ENCODE measurements around the gene POFUT2. TPM values are rescaled to one million over a fixed set of nuclear protein-coding genes. Genes with fewer than 3 reads are reported as not detected.

Gene POFUT2
- polyA plus RNA-seq, 1 donor from 2014 or later, result 25.4 TPM

GRCh38 chr21:45228171-45228641, 59.5 kb downstream of the POFUT2 start:
- H3K36me3 ChIP-seq (ENCODE audit: insufficient read depth, low read length), result no peaks in the 10 kb centered on the region
- no peaks in the 10 kb centered on the region for H3K27me3 ChIP-seq (ENCODE audit: insufficient read depth, low read depth, low read length)
- no peak overlapping the region for H3K27ac ChIP-seq (ENCODE audit: low read length)
- no peak for TF ChIP-seq SMC3 (conservative IDR thresholded peaks at IDR 0.05; ENCODE audit: poor library complexity)
- TF ChIP-seq TAF1 (IDR thresholded peaks at IDR 0.05; ENCODE audit: low read depth), result no peak
- TF ChIP-seq EP300 (conservative IDR thresholded peaks at IDR 0.05; ENCODE audit: poor library complexity, severe bottlenecking), result no peak
- H3F3A ChIP-seq (ENCODE audit: insufficient read depth, low read length, poor library complexity, severe bottlenecking), result no peaks in the 10 kb centered on the region
- H3K4me2 ChIP-seq (ENCODE audit: low read length), result no peak overlapping the region
- no peaks in the 10 kb centered on the region for H4K20me1 ChIP-seq (ENCODE audit: insufficient read depth)
- no peaks in the 10 kb centered on the region for H3K79me2 ChIP-seq (replicated peaks; ENCODE audit: insufficient read depth, low read length)
- no peaks in the 10 kb centered on the region for H3K9me2 ChIP-seq (ENCODE audit: insufficient read depth, low read length)
- no peak overlapping the region for H3K9ac ChIP-seq (ENCODE audit: low read length)
- H2AFZ ChIP-seq (ENCODE audit: low read depth, low read length), result no peak overlapping the region
- no peaks in the 10 kb centered on the region for H3K9me3 ChIP-seq (ENCODE audit: low read length)
- H3K4me3 ChIP-seq (ENCODE audit: low read length), result no peak overlapping the region

GRCh38 chr21:45227735-45228134, 60.0 kb downstream of the POFUT2 start:
- Histone ChIP-seq H3K4me2 (ENCODE audit: low read length) (no peak overlapping the region), H3K4me3 (ENCODE audit: low read length) (no peak overlapping the region), H3K9ac (ENCODE audit: low read length) (no peak overlapping the region), H3K9me2 (ENCODE audit: insufficient read depth, low read length) (no peaks in the 10 kb centered on the region), H3K9me3 (ENCODE audit: low read length) (no peaks in the 10 kb centered on the region), H3F3A (ENCODE audit: insufficient read depth, low read length, poor library complexity, severe bottlenecking) (no peaks in the 10 kb centered on the region), H2AFZ (ENCODE audit: low read depth, low read length) (no peak overlapping the region), H3K27ac (ENCODE audit: low read length) (no peak overlapping the region), H3K79me2 (replicated peaks; ENCODE audit: insufficient read depth, low read length) (no peaks in the 10 kb centered on the region), H3K36me3 (ENCODE audit: insufficient read depth, low read length) (no peaks in the 10 kb centered on the region), H3K27me3 (ENCODE audit: insufficient read depth, low read depth, low read length) (no peaks in the 10 kb centered on the region), H4K20me1 (ENCODE audit: insufficient read depth) (no peaks in the 10 kb centered on the region)
- TF ChIP-seq TAF1 (IDR thresholded peaks at IDR 0.05; ENCODE audit: low read depth) (no peak), RAD21 (conservative IDR thresholded peaks at IDR 0.05) (no peak), POLR2AphosphoS5 (IDR thresholded peaks at IDR 0.05) (no peak), EP300 (conservative IDR thresholded peaks at IDR 0.05; ENCODE audit: poor library complexity, severe bottlenecking) (no peak), REST (IDR thresholded peaks at IDR 0.05; ENCODE audit: borderline replicate concordance) (no peak), MXI1 (conservative IDR thresholded peaks at IDR 0.05; ENCODE audit: poor library complexity, severe bottlenecking) (no peak), SMC3 (conservative IDR thresholded peaks at IDR 0.05; ENCODE audit: poor library complexity) (no peak), EZH2 (IDR thresholded peaks at IDR 0.05; ENCODE audit: borderline replicate concordance, insufficient read depth, low read length, poor library complexity, severe bottlenecking) (no peak), CTCF (IDR thresholded peaks at IDR 0.05; ENCODE audit: poor library complexity, severe bottlenecking) (no peak)
